GM18907 (cell line): ENCODE results near the gene HIVEP3.

ENCODE experiments used
- ATAC-seq: cut with Tn5 transposase; IDR thresholded peaks from one replicate; pipeline ENCODE4 v1.9.1; 2021; ENCODE audit warnings: mild to moderate bottlenecking, moderate library complexity; ENCODE audit not compliant: unreplicated experiment

Gene HIVEP3

DNA sequence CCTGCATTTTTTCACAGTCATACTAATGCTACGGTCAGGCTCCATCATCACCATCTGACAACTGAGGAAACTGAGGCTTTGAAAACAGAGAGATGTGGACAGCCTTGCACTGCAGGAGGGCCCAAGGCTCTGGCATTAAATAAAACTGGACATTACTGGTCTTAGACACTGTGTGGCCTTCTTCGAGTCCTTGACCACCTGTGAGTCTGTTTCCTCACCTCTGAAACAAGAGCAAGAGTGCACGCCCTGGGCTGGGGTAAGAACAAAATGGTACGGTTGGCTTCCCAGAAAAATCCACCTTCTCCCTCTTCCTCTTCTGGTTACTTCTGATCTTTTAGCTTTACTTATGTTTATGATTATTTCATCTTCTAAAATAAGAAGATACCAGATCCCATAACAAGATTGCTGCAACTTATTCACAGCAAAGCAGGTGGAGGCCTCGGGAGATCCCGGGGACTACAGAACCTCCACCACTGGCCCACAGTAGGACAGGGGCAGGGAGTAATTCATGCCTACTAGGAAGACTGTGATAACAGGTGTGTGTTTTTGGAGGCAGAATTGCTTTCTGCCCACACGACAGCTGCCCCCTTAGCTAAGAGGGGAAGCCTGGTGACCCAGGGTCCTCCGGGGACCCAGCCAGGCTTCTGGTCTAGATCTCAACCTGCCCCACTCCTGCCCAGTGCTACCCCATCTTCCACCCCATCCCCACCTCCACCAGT lies 277.8 kb downstream of the HIVEP3 start:
- no peak for ATAC-seq

- ATAC-seq: no peak
Measured at GRCh38 chr1:41640141-41640751, 278.5 kb downstream of the HIVEP3 start.

DNA sequence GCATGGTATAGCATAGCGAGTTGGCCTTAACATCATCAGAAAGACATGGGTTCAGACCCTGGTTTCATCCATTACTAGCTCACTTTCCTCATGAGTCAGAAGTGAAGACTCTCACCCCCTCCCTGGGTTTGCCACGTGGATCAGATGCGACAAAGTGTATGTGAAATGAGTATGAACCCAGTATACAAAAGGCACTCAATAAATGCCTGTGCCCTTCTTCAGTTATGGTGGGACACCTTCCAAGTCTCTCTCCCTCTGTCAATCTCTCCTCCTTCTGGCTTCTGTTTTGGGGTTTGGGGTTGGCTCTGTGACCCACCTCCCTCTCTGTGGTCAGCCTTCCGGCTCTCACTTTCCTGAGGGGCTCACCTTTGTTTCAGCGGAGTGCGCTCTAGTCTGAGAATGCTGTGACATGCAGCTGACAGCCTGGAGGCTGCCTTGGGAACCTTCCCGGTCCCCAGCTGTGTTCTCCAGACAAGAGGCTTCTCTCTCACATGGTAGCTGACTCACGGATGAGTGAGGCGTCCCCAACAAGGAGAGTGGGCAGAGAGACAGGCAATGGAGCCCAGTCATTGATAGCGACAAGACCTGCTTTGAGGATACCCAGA lies 279.3 kb downstream of the HIVEP3 start:
- ATAC-seq: no peak

DNA sequence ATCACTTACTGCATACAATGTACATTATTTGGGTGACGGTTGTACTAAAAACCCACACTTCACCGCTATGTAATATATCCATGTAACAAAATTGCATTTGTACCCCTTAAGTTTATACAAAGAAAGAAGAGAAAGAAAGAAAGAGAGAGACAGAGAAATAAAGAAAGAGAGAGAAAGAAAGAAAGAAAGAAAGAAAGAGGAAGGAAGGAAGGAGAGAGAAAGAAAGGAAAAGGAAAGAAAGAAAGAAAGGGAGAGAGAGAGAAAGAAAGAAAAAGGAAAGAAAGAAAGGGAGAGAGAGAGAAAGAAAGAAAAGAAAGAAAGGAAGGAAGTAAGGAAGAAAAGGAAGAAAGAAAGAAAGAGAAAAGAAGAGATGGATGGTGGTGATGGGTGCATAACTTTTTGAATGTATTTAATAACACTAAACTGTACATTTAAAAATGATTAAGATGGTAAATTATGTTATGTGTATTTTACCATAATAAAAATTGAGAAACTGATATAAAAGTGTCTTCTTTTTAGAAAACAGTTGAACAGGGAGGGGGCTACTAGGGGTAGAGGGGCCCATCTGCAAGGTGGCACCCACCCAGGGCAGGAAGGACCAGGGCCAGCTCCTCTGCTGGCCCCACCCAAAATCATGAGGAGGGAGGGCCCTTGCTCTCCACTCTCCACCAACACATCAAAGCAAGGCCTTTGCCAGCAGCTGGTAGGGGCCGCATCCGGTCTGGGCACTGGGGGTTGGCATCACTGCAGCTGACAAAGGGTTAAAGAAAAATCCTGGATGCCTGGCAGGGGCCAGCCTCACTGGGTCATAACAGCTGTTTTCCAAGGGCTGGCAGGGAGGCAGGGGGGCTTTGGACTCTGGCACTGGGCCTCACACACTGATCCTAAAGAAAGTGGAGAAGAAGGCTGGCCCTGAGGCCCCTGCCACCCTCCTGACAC lies 280.4 kb downstream of the HIVEP3 start:
- ATAC-seq: no peak

GRCh38 chr1:41637367-41637766 lies 281.4 kb downstream of the HIVEP3 start:
- ATAC-seq: no peak

DNA sequence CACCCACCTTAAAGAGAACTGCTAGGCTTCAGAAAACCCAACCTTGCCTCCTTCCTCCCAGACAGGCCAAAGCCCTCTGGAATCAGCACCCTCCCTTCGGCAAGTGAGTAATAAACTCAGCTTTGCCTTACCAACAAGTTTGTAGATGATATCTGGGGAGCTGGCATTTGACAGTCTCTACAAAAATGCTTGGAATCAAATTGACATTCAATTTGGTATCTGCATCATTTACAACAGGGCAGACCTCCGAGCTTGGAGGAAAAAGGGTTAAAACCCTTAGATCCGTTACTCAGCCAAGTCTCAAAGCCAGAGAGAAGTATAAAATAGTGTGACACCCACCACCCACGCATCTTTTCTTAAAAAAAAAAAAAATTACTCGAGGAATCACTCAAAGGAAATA lies 285.0 kb downstream of the HIVEP3 start:
- no peak for ATAC-seq

DNA sequence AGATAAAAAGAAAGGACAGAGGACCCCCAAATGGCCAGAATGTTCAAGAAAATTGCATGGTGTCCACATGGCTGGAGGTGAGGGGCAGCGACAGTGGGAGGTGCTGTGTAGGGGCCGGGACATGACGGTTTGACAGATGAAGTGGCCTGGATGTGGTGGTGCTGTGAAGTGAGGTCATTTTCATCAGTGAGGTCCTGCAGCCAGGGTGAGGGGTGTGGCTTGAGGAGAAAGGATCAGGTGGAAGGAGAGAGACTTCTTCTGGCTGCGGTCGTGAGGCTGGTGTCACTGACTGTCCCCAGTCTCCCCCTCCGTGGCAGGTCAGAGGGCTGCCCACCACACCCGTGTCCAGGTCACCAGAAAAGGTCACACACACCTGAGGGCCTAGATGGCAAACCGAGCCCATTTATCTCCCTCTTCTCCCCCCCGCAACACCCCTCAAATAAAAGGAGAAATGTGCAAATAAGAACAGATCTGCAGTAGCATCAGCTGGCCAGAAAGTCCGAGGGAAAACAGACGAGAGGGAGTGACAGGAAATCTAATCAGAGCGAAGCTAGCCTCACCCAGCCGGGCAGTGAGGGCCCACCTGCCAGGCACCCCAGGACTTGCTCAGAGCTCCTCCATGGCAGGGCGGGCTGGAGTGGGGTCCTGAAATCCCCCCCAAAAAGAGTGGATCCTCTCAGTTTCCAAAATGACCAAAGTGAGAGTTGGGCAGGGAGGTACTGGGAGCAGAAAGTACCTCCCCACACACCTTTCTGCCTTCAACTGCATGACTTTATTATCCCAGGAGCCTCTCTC lies 285.7 kb downstream of the HIVEP3 start:
- ATAC-seq: no peak

- no peak for ATAC-seq
Measured at GRCh38 chr1:41631971-41632370, 286.8 kb downstream of the HIVEP3 start.

GRCh38 chr1:41631154-41631553 lies 287.6 kb downstream of the HIVEP3 start:
- ATAC-seq: no peak

GRCh38 chr1:41629571-41629970 lies 289.2 kb downstream of the HIVEP3 start:
- no peak for ATAC-seq

GRCh38 chr1:41629141-41629540 lies 289.6 kb downstream of the HIVEP3 start:
- no peak for ATAC-seq

DNA sequence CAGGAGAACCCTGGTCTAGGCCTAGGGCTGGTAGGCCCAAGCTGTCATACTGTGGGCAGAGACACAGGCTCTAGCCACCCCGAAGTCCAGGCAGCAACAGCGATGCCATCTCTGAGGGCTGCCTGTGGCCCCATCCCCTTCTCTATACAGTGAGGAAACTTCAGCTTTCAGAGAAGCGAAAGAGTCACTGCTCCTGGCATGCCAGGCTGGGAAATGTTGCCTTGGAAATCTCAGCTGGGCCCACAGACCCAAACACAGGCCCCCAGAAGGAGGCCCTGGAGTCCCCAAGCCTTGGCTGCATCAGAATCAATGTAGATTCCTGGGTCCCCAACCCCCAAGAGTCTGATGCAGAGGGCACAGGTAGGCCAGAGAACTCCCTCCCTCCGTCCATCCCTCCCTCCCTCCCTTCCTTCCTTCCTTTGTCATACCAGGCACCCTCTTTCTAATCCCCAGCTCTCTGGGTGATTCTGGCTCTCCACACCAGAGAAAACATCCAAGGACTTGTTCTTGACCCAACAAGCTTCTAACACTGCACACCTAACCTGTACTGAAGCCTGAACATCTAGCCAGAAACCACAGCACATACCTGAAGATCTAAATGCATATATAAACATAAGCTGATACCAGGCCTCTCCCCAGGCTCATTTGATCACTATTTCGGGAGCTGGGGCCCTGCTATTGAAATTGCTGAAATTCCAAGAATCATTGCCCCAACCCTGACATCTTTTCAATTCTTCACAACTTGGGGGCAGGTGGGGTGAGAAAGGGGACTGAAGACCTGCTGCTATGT lies 291.0 kb downstream of the HIVEP3 start:
- ATAC-seq: no peak

GRCh38 chr1:41626616-41627375 lies 291.9 kb downstream of the HIVEP3 start:
- ATAC-seq: no peak

DNA sequence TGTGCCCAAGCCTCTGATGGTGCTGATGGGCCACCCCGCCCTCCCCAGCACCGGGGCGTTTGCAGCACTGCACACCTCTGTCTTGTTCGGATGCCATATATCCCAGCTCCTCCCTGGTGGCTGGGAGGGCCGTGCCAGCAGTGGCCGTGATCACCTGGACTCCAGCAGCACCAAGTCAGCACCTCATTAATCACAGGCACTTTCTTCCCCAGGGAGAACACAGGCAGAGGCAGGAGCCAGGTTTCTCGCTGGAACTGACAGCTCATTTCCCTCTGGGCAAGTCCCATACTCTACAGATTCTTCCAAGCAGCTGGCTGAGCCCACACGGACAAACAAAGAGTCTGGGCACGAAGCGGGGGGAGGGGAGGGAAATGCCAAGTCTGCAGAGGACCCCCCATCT lies 292.6 kb downstream of the HIVEP3 start:
- ATAC-seq: no peak

GRCh38 chr1:41623736-41624135 lies 295.0 kb downstream of the HIVEP3 start:
- ATAC-seq: peak; percentile 17

- ATAC-seq: peak; percentile 82
Measured at GRCh38 chr1:41622859-41623732, 295.6 kb downstream of the HIVEP3 start.

GRCh38 chr1:41622402-41622801 lies 296.3 kb downstream of the HIVEP3 start:
- no peak for ATAC-seq

DNA sequence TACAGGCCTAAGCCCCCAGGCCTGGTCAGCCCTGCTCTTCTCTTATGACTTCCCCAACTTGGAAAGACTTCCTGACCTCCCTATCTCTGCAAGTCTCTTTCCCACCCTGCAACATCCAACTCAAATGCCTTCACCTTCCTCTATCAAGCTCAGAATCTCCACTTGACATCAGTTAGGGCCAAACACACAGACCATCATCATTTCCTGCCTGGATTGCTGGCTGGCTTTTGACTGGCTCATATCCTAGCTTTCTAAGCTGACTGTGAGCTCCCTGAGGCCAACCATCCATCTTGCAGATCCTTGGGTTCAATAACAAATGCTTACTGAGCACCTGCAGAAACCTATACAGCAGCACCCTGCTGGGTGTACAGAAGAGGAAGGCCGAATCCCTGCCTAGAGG lies 296.9 kb downstream of the HIVEP3 start:
- ATAC-seq: no peak
